ENCODE data around the gene ABCA1. TPM values are rescaled to one million over a fixed set of nuclear protein-coding genes. Genes with fewer than 3 reads are reported as not detected.

ABCA1 gene
- total RNA-seq, 1 donor from 2014 or later, result 20.8 TPM

DNA sequence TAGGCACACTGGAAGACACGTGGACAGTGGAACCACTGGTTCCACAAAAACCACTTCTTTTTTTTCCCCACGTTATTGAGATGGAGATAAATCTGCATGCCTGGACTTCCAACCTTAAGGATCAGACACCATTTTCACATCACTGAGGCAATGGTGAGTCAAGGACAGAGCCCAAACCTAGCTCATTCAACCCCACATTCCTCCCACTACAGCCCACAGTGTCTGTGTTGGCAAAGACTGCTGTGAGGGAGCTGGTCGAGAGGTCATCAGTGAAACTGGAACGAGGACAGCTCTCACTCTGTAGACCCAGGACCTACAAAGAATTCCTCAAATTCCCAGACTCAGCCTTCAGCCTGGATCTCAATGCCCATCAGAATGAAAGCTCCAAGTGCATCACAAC lies 74.8 kb downstream of the ABCA1 start:
- Mint-ChIP-seq H3K9me3 (no peaks in the 10 kb centered on the region), H3K4me1 (ENCODE audit: unreplicated experiment) (peaks cover 16% of the 10 kb centered on the region), H3K36me3 (peaks cover 14% of the 10 kb centered on the region), H3K27ac (no peak overlapping the region), H3K4me3 (no peak overlapping the region), H3K27me3 (no peaks in the 10 kb centered on the region)
- TF ChIP-seq, protein P1, sequence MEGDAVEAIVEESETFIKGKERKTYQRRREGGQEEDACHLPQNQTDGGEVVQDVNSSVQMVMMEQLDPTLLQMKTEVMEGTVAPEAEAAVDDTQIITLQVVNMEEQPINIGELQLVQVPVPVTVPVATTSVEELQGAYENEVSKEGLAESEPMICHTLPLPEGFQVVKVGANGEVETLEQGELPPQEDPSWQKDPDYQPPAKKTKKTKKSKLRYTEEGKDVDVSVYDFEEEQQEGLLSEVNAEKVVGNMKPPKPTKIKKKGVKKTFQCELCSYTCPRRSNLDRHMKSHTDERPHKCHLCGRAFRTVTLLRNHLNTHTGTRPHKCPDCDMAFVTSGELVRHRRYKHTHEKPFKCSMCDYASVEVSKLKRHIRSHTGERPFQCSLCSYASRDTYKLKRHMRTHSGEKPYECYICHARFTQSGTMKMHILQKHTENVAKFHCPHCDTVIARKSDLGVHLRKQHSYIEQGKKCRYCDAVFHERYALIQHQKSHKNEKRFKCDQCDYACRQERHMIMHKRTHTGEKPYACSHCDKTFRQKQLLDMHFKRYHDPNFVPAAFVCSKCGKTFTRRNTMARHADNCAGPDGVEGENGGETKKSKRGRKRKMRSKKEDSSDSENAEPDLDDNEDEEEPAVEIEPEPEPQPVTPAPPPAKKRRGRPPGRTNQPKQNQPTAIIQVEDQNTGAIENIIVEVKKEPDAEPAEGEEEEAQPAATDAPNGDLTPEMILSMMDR (conservative IDR thresholded peaks at IDR 0.05), result no peak
- DNase-seq (ENCODE audit: extremely low spot score, unreplicated experiment), result no peak

DNA sequence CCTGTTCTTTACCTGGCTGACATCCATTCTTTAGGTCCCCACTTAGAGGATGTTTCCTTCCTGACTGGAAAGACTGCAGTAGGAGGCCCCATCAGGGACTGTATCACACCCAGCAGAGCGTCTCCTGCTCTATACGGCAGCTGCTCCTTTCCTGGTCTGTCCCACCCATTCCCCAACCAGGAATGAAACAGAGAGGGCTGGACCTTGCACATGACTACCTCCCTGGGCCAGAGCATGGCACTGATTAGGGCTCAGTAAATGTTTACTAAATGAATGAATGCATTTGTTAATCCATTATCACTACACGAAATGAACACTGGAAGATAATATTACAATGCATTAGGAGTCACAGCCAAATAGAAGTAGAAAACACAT lies 76.4 kb downstream of the ABCA1 start:
- no peak overlapping the region for H3K27ac Mint-ChIP-seq
- TF ChIP-seq, protein P1 (conservative IDR thresholded peaks at IDR 0.05), result no peak
- H3K4me1 Mint-ChIP-seq (ENCODE audit: unreplicated experiment), result peaks cover 14% of the 10 kb centered on the region

DNA sequence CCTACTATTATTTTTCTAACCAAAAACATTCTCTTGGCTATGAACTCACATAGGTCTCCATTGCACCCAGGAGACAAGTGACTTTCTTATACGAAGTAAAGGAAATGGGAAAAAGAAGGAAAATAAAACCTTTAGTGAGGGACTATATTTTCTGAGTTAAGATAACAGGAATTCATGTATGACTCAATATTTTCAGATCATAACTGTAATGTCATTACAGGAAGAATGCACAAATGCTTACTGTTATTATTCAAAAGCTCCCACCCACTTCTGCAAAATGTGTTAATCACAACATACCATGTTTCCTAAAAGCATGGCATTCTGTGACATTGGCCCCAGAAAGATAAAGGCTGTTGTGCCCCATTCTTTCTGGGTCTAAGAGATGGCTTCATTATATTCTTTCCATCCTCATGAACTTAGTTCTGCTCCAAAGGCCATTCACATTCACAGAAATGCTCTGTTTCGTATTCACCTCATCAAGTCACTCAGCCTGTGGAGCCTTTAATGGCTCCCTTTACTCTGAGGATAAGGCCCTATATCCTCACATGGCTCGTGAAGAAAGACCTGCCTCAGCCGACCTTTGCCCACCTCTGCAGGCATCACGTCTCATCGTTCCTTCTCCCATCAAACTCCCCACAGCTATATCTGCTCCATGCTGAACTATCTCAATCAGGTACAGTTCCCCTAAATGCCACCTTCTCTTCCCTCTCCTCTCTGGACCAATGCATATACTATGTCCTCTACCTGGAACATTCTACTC lies 77.0 kb downstream of the ABCA1 start:
- DNase-seq (ENCODE audit: extremely low spot score, unreplicated experiment), result no peak
- Mint-ChIP-seq H3K4me1 (ENCODE audit: unreplicated experiment) (peaks cover 9% of the 10 kb centered on the region), H3K9me3 (no peaks in the 10 kb centered on the region), H3K36me3 (peaks cover 6% of the 10 kb centered on the region), H3K27me3 (no peaks in the 10 kb centered on the region), H3K27ac (no peak overlapping the region), H3K4me3 (no peak overlapping the region)
- TF ChIP-seq, protein P1 (conservative IDR thresholded peaks at IDR 0.05), result no peak

More for the DNA sequence above, 76.4 kb downstream of the ABCA1 start:
- Mint-ChIP-seq H3K4me3 (no peak overlapping the region), H3K36me3 (peaks cover 12% of the 10 kb centered on the region), H3K27me3 (no peaks in the 10 kb centered on the region), H3K9me3 (no peaks in the 10 kb centered on the region)
- no peak for DNase-seq (ENCODE audit: extremely low spot score, unreplicated experiment)

DNA sequence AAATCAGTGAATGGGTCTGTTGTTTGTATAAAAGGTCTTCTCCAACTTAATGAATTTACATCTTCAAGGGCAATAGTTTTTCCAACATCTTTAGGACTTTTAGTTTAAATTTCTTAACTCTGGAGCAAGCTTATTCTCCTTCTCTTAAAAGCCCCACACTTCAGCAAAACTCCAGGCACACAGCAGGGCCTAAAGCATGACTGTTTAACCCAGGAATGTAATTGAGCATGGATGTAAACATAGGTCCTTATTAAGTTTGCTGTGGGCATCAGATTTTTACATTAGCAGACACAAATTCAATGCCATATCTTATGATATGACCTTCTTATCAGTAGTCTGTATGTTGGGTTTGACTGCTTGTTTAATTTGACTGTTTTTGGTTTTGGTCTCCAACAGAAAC lies 78.9 kb downstream of the ABCA1 start:
- Mint-ChIP-seq H3K27me3 (no peaks in the 10 kb centered on the region), H3K9me3 (no peaks in the 10 kb centered on the region), H3K4me3 (no peak overlapping the region), H3K36me3 (no peaks in the 10 kb centered on the region), H3K4me1 (ENCODE audit: unreplicated experiment) (peaks cover 5% of the 10 kb centered on the region), H3K27ac (no peak overlapping the region)
- TF ChIP-seq, protein P1 (conservative IDR thresholded peaks at IDR 0.05), result no peak
- no peak for DNase-seq (ENCODE audit: extremely low spot score, unreplicated experiment)

DNA sequence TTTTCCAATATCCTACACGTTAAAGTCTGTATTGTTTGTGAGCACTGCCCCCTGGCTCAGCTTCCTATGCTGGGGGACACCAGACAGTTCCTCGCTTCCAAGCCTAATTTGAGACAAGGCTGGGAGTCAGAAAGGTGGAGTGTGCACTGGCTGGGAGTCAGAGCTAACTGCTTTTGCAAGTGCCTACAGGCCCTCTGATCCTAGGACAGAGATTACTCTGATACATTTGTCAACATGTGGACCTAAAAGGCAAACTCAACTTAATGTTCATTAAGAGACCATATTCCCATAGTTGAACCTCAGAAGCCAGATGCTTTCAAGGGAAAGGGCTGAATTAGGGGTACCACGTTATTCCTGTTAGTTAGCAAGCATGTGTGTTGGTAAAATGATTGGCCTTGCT lies 83.2 kb downstream of the ABCA1 start:
- H3K36me3 Mint-ChIP-seq, result peaks cover 8% of the 10 kb centered on the region
- no peaks in the 10 kb centered on the region for H3K27me3 Mint-ChIP-seq
- peaks cover 6% of the 10 kb centered on the region for H3K4me1 Mint-ChIP-seq (ENCODE audit: unreplicated experiment)
- H3K27ac Mint-ChIP-seq, result no peak overlapping the region
- DNase-seq (ENCODE audit: extremely low spot score, unreplicated experiment), result no peak
- TF ChIP-seq, protein P1 (conservative IDR thresholded peaks at IDR 0.05), result no peak
- H3K4me3 Mint-ChIP-seq, result no peak overlapping the region
- no peaks in the 10 kb centered on the region for H3K9me3 Mint-ChIP-seq
